Measurements from ENCODE around the gene SNRNP48.

SNRNP48 gene

GRCh38 chr6:7647504-7647903 is 57.5 kb downstream of the SNRNP48 start:
- DNase-seq, result no peak

- no peak for DNase-seq
Measured at GRCh38 chr6:7649037-7649810, 59.2 kb downstream of the SNRNP48 start.

DNA sequence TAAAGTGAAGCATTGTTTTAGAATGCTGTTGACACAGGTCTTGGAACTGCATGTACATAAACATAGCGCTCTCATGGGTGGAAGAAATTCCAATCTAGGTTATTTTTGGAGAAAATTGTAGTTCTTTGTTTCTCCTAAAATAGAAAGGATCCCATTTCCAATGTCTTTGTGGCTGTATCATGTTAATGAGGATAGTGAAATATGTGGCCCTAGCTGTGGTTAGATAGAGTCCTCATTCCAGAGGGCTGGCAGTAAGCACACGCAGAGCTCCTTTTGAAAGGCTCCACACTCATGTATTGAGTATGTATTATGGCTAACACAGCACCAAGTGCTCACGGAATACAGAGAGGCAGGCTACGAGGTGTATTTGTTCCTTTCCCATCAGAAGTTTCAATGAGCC is 60.9 kb downstream of the SNRNP48 start:
- no peak for DNase-seq

GRCh38 chr6:7652957-7653356 is 63.0 kb downstream of the SNRNP48 start:
- DNase-seq, result no peak

- no peak for DNase-seq
Measured at GRCh38 chr6:7656355-7656754, 66.4 kb downstream of the SNRNP48 start.

DNA sequence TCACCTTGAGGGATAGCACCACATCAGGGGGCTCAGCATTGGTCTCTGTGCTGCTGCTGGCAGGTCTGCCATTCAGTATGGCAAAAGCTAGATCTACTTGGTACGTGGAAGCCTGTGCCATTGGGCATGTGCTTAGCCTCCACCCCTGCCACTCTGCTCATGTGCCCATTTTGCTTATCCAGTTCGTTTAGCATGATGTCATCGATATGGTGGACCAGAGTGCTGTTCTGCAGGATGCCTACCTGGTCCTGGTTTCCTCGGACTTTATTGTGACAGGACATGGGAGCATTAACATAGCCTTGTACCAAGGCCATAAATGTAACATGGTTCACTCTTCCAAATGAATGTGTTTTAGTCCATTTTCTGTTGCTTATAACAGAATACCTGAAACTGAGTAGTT is 68.5 kb downstream of the SNRNP48 start:
- DNase-seq, result no peak

DNA sequence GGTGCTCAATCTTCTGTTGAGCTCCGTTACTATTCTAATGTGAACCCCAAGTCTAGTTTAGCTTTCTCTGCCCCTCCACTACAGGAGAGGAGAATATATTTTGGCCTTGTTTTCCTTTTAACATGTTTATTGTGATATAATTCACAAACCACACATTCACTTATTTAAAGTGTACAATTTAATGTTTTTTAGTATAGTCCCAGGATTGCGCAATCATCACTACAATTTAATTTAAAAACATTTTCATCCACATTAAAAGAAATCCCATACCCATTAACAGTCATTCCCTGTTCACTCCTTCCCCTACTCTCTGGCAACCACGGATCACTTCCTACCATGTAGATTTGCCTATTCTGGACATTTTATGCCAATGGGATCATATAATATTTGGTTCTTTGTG is 71.4 kb downstream of the SNRNP48 start:
- no peak for DNase-seq
